GM12892 (cell line): ENCODE results near the gene ONECUT2.

Source experiments
- DNase-seq: peaks from one replicate; pipeline ENCODE4 v3.0.0; 2011; ENCODE audit not compliant: insufficient read length
- FAIRE-seq: peaks from 2 replicates; lab custom pipeline; 2011; peaks lifted over from hg19 to GRCh38; lab: Jason Lieb, UNC
- POLR2A ChIP-seq: IDR thresholded peaks from 2 replicates; pipeline ENCODE4 v1.6.1; 2011; ENCODE audit warnings: low read depth, low read length, control low read depth
- POLR2AphosphoS5 ChIP-seq: IDR thresholded peaks from 2 replicates; pipeline ENCODE4 v1.6.1; 2011; ENCODE audit warnings: low read depth, low read length, control low read depth
- TAF1 ChIP-seq: IDR thresholded peaks from 2 replicates; pipeline ENCODE4 v1.6.1; 2011; ENCODE audit warnings: low read depth, mild to moderate bottlenecking, control low read depth, low read length, borderline replicate concordance

The ONECUT2 gene

DNA sequence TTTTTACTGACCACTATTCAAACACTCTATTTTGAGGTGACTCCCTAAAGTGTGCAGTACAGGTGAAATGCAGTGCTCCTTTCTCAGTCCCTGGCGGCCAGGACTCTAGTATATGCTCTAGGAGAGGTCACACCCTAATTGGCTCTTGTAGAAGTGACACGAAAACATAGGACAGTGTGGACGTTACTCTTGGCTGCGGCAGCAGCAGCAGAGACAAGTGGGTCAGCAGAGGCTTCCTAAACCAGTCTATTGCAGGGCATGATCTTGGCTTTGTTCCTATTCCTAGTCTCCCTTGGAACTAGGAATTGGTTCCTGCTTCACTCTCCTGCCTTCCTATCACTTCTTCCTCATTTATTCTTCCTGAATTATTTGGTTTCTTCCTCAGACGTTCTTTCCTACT lies 10.1 kb upstream of the ONECUT2 start:
- DNase-seq (no peak), FAIRE-seq (no peak)
- TF ChIP-seq TAF1 (no peak), POLR2A (no peak), POLR2AphosphoS5 (no peak)

DNA sequence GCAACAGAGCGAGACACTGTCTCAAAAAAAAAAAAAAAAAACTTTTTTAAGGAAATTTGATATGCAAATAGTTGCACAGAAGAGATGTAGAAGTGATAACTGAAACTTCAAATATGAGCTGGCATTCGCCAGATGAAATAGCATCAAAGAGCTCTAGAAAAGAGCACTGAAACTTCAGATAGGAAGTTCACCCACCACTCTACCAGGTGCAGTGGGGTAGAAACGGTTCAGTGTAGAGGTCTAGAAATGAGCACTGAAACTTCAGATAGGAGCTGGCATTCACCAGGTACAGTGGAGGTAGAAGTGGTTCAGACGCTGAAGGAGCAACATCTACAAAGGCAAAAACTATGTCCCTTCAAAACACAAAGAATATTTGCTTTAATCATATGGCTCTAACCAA lies 9.0 kb upstream of the ONECUT2 start:
- DNase-seq (no peak), FAIRE-seq (no peak)
- TF ChIP-seq POLR2AphosphoS5 (no peak), TAF1 (no peak), POLR2A (no peak)

DNA sequence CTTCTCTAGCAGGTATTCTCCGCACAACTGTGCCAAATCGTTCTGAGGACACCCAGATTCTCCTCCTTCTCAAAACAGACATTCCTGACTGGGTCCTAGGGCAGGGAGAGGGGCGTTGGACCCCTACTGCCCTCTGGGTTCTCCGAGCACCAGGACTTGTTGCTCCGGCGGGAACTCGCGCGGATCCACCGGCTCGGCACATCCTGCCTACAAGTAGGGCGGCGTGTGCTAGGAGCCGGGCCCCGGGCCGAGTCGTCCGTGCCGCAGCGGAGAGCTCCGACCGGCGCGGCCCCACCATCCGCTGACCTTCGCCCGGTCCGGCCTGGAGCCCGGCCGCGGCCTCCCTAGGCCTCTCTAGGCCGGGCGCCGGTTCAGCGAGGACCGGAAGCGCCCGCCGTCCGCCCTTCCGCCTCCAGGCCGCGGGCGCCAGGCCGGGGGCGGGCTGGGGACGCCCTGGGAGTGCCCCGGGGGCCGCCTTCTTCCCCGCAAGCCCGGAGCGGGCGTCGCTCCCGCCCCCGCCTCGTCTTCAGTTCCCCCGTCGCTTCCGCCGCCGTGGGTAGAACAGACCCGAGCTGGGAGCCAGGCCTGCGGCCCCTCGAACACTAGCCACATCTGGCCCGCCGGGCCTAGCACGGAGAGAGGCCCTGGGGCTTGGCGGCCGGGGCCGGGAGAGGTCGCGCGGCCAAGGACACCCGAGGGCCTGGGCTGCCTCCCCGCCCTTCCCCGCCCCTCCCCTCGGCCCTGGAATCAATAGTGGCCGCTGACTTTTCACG lies 7.6 kb upstream of the ONECUT2 start:
- no peak for TF ChIP-seq TAF1
- no peak for TF ChIP-seq POLR2AphosphoS5
- no peak for TF ChIP-seq POLR2A
- DNase-seq, result no peak
- FAIRE-seq, result no peak

DNA sequence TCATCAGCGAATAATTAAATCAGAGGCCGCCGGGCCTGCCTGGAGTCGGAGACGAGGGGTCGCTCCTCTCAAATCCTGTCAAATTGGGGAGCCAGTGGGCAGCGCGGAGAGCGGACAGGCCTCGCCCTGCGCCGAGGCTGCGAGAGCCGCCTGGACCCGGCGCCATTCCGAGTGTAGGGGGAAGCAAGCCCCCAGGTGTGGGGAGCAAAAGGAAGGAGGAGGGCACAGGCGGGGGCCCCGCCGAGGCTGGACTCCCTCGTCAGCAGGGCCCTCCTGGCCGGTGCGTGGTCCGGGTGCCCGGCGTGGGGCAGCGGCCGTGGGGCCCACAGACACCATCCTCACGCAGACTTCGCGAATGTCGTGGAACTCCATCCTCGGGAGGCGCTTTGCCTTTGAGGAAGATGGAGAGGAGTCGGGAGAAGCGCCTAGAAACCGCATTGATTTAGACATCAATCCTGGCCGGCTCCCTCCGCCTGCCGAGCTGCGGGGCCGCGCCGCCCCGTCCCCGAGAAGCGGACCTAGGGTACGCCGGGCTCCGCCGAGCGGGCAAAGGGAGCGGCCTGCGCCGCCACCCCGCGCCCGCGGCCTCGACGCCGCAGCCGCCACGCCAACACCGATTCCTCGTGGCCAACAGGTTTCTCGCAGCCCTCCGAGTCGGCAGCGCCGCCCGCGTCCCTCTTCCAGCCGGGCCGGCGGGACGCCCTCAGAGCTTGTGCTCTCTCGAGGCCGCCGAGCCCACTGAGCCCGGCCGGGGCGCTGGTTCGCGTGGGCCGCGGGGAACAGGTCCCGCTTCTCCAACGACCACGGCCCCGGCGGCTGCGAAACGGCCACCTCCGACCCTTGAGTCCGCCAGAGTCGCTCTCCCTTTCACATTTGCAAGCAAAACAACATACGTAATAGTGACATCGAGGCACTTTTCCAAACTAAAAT lies 6.7 kb upstream of the ONECUT2 start:
- no peak for FAIRE-seq
- TF ChIP-seq POLR2AphosphoS5 (no peak), TAF1 (no peak), POLR2A (no peak)
- no peak for DNase-seq

- TF ChIP-seq TAF1 (no peak), POLR2AphosphoS5 (no peak), POLR2A (no peak)
- DNase-seq (no peak), FAIRE-seq (no peak)
Observed at GRCh38 chr18:57429167-57430078, 5.8 kb upstream of the ONECUT2 start.

DNA sequence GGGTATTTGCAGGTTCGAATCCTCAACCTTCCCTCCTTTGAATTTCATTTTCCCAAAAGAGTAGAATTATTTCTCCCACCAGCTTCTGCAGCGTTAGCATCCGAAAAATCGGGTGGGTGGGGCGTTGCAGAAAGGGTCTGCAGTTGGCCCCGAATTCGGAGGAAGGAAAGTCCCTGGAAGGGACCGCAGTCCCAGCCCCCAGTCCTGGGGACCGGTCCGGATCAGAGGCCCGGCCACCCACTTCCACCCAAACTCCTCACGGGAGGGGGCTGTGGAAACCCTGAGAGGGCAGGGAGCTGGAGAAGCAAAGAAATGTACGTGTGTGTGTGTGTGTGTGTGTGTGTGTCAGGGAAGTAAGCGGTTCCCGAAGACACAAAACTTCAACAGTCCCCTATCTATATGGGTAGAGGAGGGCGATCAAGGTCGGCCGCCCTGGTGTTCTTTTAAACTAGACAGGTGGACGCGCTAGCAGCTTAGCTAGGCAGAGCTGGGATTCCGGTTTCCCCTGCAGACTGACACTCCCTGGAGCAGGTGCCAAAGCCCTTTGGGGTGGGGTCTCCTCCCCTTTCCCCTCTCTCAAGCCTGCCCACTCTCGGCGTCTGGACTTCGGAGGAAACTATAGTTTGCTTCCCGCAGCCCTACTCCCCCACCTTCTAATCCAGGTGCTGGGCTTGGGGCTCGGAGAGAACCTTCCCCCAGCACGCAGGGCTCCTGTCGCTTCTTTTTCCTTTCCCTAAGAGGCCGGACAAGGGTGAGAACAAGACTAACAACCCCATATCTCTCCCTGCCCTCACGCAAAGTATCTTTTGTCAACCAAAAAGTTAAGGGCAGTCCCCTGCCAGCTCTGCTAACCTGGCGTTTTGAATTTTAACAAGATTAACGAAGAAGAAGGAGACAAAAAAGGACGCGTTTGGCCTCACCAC lies 4.8 kb upstream of the ONECUT2 start:
- TF ChIP-seq TAF1, result no peak
- no peak for TF ChIP-seq POLR2AphosphoS5
- TF ChIP-seq POLR2A, result no peak
- no peak for DNase-seq

GRCh38 chr18:57431002-57431382 lies 4.2 kb upstream of the ONECUT2 start:
- no peak for DNase-seq
- TF ChIP-seq POLR2AphosphoS5 (no peak), POLR2A (no peak), TAF1 (no peak)
- no peak for FAIRE-seq

More for the DNA sequence above, 4.8 kb upstream of the ONECUT2 start:
- no peak for FAIRE-seq

DNA sequence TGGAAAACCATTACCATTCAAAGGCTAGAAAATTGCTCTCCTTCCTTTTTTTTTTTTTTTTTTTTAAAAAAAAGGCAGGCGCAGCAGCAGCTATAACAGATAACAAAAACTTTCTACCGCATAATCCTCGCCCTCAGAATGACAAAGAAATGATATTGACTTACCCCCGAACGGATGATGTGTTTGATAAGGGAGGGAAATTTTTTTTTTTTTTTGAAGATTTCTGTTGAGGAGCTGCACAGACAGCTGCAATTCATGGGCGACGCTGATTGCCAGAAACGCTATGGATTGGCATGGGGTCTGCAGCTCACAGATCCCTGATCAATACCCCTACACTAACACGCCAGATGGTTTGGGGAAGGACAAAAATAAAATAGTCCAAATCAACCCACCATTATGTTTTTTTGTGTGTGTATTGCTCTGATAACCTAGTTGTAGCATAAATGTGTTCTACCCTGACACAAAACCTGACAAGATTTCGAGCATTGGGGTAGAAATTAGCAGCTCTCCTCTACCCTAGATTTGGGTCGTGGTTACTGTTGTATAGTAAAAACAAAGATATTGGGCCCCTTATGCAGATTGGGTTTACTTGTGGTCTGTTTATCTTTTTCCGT lies 3.6 kb upstream of the ONECUT2 start:
- FAIRE-seq (no peak), DNase-seq (no peak)
- no peak for TF ChIP-seq POLR2A
- no peak for TF ChIP-seq TAF1
- TF ChIP-seq POLR2AphosphoS5, result no peak

GRCh38 chr18:57432140-57432539 lies 3.0 kb upstream of the ONECUT2 start:
- DNase-seq (no peak), FAIRE-seq (no peak)
- TF ChIP-seq TAF1 (no peak), POLR2AphosphoS5 (no peak), POLR2A (no peak)

GRCh38 chr18:57432751-57433400 lies 2.3 kb upstream of the ONECUT2 start:
- DNase-seq (no peak), FAIRE-seq (no peak)
- TF ChIP-seq TAF1 (no peak), POLR2A (no peak), POLR2AphosphoS5 (no peak)

DNA sequence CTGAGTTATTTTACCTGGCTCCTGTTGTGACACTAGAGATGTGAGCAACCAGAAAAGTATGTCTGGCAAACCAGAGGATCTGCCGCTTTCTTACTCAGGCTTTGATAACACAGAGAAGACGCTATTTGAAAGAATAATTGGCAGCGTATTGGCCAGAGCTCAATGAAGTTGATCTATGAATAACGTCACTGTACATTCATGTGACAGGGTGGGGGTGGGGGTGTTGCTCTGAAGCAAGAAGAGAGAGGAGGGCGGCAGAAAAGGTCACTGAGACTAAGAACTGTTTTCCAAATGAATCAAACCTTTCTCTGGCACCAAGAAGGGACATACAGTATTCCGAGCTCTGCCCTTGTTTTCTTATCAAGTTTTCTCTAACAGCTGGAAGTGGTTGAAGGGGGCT lies 1.7 kb upstream of the ONECUT2 start:
- FAIRE-seq, result no peak
- TF ChIP-seq POLR2AphosphoS5, result no peak
- no peak for TF ChIP-seq TAF1
- TF ChIP-seq POLR2A, result no peak
- DNase-seq, result no peak
